Endothelial cell (in vitro differentiated cells): ENCODE results near the gene RNU1-2. TPM values are rescaled to one million over a fixed set of nuclear protein-coding genes. Genes with fewer than 3 reads are reported as not detected.

Experiments used
- DNase-seq: peaks from one replicate; pipeline ENCODE4 v3.0.0; 2021; ENCODE audit warnings: low spot score
- H3K27ac Mint-ChIP-seq: one replicate; pipeline ENCODE4 v1.8.0; 2021; ENCODE audit warnings: mixed read lengths, inconsistent platforms; ENCODE audit not compliant: unreplicated experiment
- H3K27me3 Mint-ChIP-seq: one replicate; pipeline ENCODE4 v1.8.0; 2021; ENCODE audit warnings: mild to moderate bottlenecking, moderate library complexity, mixed read lengths, inconsistent platforms; ENCODE audit not compliant: unreplicated experiment
- H3K36me3 Mint-ChIP-seq: one replicate; pipeline ENCODE4 v1.8.0; 2021; ENCODE audit warnings: mild to moderate bottlenecking, low read depth, mixed read lengths, inconsistent platforms; ENCODE audit not compliant: unreplicated experiment
- H3K4me1 Mint-ChIP-seq: one replicate; pipeline ENCODE4 v1.8.0; 2021; ENCODE audit warnings: mild to moderate bottlenecking, mixed read lengths, inconsistent platforms; ENCODE audit not compliant: unreplicated experiment
- H3K4me3 Mint-ChIP-seq: one replicate; pipeline ENCODE4 v1.8.0; 2021; ENCODE audit warnings: mild to moderate bottlenecking, mixed read lengths, inconsistent platforms; ENCODE audit not compliant: unreplicated experiment
- H3K9me3 Mint-ChIP-seq: one replicate; pipeline ENCODE4 v1.8.0; 2021; ENCODE audit warnings: mixed read lengths, inconsistent platforms; ENCODE audit not compliant: unreplicated experiment
- CTCF ChIP-seq: fragments of 200-600 bp; sonication (generic); IDR thresholded peaks from one replicate; pipeline ENCODE4 v1.5.0; 2021; ENCODE audit warnings: antibody characterized with exemption; ENCODE audit not compliant: unreplicated experiment
- total RNA-seq: library from RNA; stranded (reverse); fragmentation: NEBNext Ultra II Directional; extraction: Animal tissue kit (Norgen Biotek cat#: 25700); gene quantifications from one replicate; pipeline ENCODE4 v1.2.1, GENCODE V29; 2021; ENCODE audit not compliant: unreplicated experiment

Gene RNU1-2
- total RNA-seq, 1 donor from 2014 or later = 3,428 TPM

GRCh38 chr1:16924919-16925477 lies 29.2 kb downstream of the RNU1-2 start:
- TF ChIP-seq CTCF = peak; percentile 32
- Mint-ChIP-seq H3K9me3 (no peaks in the 10 kb centered on the region), H3K4me3 (no peak overlapping the region), H3K27ac (no peak overlapping the region), H3K4me1 (peaks cover 21% of the 10 kb centered on the region), H3K27me3 (peaks cover 26% of the 10 kb centered on the region), H3K36me3 (peaks cover 18% of the 10 kb centered on the region)
- no peak for DNase-seq

GRCh38 chr1:16925635-16926490 lies 30.1 kb downstream of the RNU1-2 start:
- Mint-ChIP-seq H3K4me3 (no peak overlapping the region), H3K36me3 (peaks cover 18% of the 10 kb centered on the region), H3K4me1 (peaks cover 20% of the 10 kb centered on the region), H3K27me3 (peaks cover 28% of the 10 kb centered on the region), H3K27ac (peak overlapping the region; percentile 39), H3K9me3 (no peaks in the 10 kb centered on the region)
- TF ChIP-seq CTCF = no peak
- no peak for DNase-seq

GRCh38 chr1:16926491-16927073 lies 30.8 kb downstream of the RNU1-2 start:
- DNase-seq = no peak
- peaks cover 23% of the 10 kb centered on the region for H3K27me3 Mint-ChIP-seq
- H3K27ac Mint-ChIP-seq = no peak overlapping the region
- no peak for TF ChIP-seq CTCF
- H3K4me1 Mint-ChIP-seq = peaks cover 13% of the 10 kb centered on the region
- no peak overlapping the region for H3K4me3 Mint-ChIP-seq
- H3K36me3 Mint-ChIP-seq = peaks cover 22% of the 10 kb centered on the region
- H3K9me3 Mint-ChIP-seq = no peaks in the 10 kb centered on the region

- H3K9me3 Mint-ChIP-seq = no peaks in the 10 kb centered on the region
- DNase-seq = no peak
- peaks cover 6% of the 10 kb centered on the region for H3K4me1 Mint-ChIP-seq
- H3K4me3 Mint-ChIP-seq = no peak overlapping the region
- no peak for TF ChIP-seq CTCF
- peaks cover 26% of the 10 kb centered on the region for H3K36me3 Mint-ChIP-seq
- H3K27ac Mint-ChIP-seq = peak overlapping the region; percentile 21
- H3K27me3 Mint-ChIP-seq = peaks cover 22% of the 10 kb centered on the region
Measured at GRCh38 chr1:16927256-16927655, 31.5 kb downstream of the RNU1-2 start.
